K562 (cell line): ENCODE results near the gene ILF2. TPM values are rescaled to one million over a fixed set of nuclear protein-coding genes. Genes with fewer than 3 reads are reported as not detected.

Experiments
- ATAC-seq: fragments of 200-7000 bp; cut with Tn5 transposase; 3 replicates; pipeline ENCODE4 v1.9.1; 2020; ENCODE audit warnings: moderate library complexity
- BruUV-seq: library from RNA; stranded (reverse); fragments of 400-500 nt; replicated peaks from 2 replicates; lab custom pipeline; 2021; lab: Mats Ljungman, UMichigan
- CTCF ChIA-PET: fragments of 300-600 bp; formaldehyde crosslinking; extraction: SDS; loops from one replicate; lab custom pipeline; 2021; ENCODE audit warnings: low intra/inter-chr PET ratio; lab: Yijun Ruan, JAX
- POLR2A ChIA-PET: fragments of 300-600, 350-650 bp; sonication (Branson Sonifier 250); formaldehyde crosslinking; extraction: SDS; loops from one replicate; lab custom pipeline; 2021; ENCODE audit warnings: antibody characterized with exemption, inconsistent platforms; lab: Yijun Ruan, JAX
- DNase-seq, 4 experiments: peaks; one replicate each; pipeline versions ENCODE4 v3.0.0 to v3.0.0-alpha.2; 2011 to 2018; ENCODE audit warnings: low spot score in 3 of 4, mixed read lengths in 3 of 4; ENCODE audit errors: extremely low read depth in 1 of 4
- FAIRE-seq: peaks from 2 replicates; lab custom pipeline; 2011; peaks lifted over from hg19 to GRCh38; lab: Jason Lieb, UNC
- H2AFZ ChIP-seq: 2 replicates; pipeline ENCODE4 v1.6.0; 2011; ENCODE audit warnings: low read depth, low read length, control low read depth, inconsistent platforms
- H3K27ac ChIP-seq: fragments of 200-600 bp; 3 replicates; pipeline ENCODE4 v1.8.0; 2011; ENCODE audit warnings: low read depth, mild to moderate bottlenecking, control low read depth, inconsistent platforms, low read length, moderate library complexity, mixed read lengths; ENCODE audit errors: extremely low read depth
- H3K27me3 ChIP-seq, 2 experiments: fragments of 300-600 bp in 1 of 2; 2 replicates in 1 of 2; 3 replicates in 1 of 2; pipeline versions ENCODE4 v1.6.0 to v1.8.0; 2011; ENCODE audit warnings: inconsistent platforms in 2 of 2, low read length in 2 of 2, mild to moderate bottlenecking in 1 of 2, mixed read lengths in 1 of 2, moderate library complexity in 1 of 2; ENCODE audit not compliant: control insufficient read depth in 2 of 2, insufficient read depth in 2 of 2
- H3K36me3 ChIP-seq: fragments of 300-600 bp; 3 replicates; pipeline ENCODE4 v1.8.0; 2011; ENCODE audit warnings: mild to moderate bottlenecking, low read length, inconsistent platforms; ENCODE audit not compliant: control insufficient read depth, insufficient read depth
- H3K4me1 ChIP-seq, 2 experiments: fragments of 200-600 bp in 1 of 2; replicated peaks in 1 of 2; 2 replicates in 1 of 2; 3 replicates in 1 of 2; pipeline versions ENCODE4 v1.5.1 to v1.8.0; 2011; ENCODE audit warnings: inconsistent platforms in 2 of 2, low read length in 2 of 2, mild to moderate bottlenecking in 1 of 2, mixed read lengths in 1 of 2, moderate library complexity in 1 of 2; ENCODE audit not compliant: control insufficient read depth in 2 of 2, insufficient read depth in 2 of 2
- H3K4me2 ChIP-seq: 2 replicates; pipeline ENCODE4 v1.6.1; 2011; ENCODE audit warnings: low read length, control low read depth, inconsistent platforms, mixed read lengths; ENCODE audit not compliant: insufficient read depth
- H3K4me3 ChIP-seq: fragments of 200-600 bp; sonication (generic), shearing (Covaris generic); 2 replicates; pipeline ENCODE4 v1.5.1; 2016; ENCODE audit warnings: control low read depth, inconsistent platforms
- H3K79me2 ChIP-seq: fragments of 200-600 bp; 3 replicates; pipeline ENCODE4 v1.8.0; 2011; ENCODE audit warnings: low read length, inconsistent platforms; ENCODE audit not compliant: control insufficient read depth, insufficient read depth
- H3K9ac ChIP-seq, 2 experiments: 2 replicates each; pipeline versions ENCODE4 v1.6.0 to v1.6.1; 2011; ENCODE audit warnings: low read depth in 2 of 2, low read length in 2 of 2, control low read depth in 1 of 2, inconsistent platforms in 1 of 2, mild to moderate bottlenecking in 1 of 2, mixed read lengths in 1 of 2; ENCODE audit not compliant: insufficient read depth in 1 of 2
- H3K9me1 ChIP-seq: one replicate; pipeline ENCODE4 v1.6.0; 2011; ENCODE audit warnings: inconsistent platforms, mild to moderate bottlenecking, low read length, moderate library complexity; ENCODE audit not compliant: control insufficient read depth, insufficient read depth
- H3K9me3 ChIP-seq: replicated peaks from 2 replicates; pipeline ENCODE4 v1.5.1; 2011; ENCODE audit warnings: low read depth, low read length, inconsistent platforms; ENCODE audit not compliant: control insufficient read depth, insufficient read depth
- H4K20me1 ChIP-seq: replicated peaks from 2 replicates; pipeline ENCODE4 v1.6.1; 2011; ENCODE audit warnings: low read length, inconsistent platforms, mixed read lengths; ENCODE audit not compliant: control insufficient read depth, insufficient read depth
- CEBPG ChIP-seq, 3 experiments: fragments of 200-800 bp in 1 of 3; sonication (Bioruptor generic) in 1 of 3; sonication (generic) in 1 of 3; formaldehyde crosslinking in 1 of 3; IDR thresholded peaks in 2 of 3; conservative IDR thresholded peaks in 1 of 3; 2 replicates each; pipeline versions ENCODE4 v1.6.1 to v1.8.0; 2016 to 2022; ENCODE audit warnings: missing compliant biosample characterization in 2 of 3, missing genetic modification characterization in 2 of 3, mild to moderate bottlenecking in 1 of 3, missing genetic modification reagents in 1 of 3
- CSDE1 ChIP-seq, 2 experiments: fragments of 450-650 bp; IDR thresholded peaks; 2 replicates each; pipeline ENCODE4 v1.6.1; 2016; ENCODE audit warnings: mild to moderate bottlenecking in 1 of 2
- E4F1 ChIP-seq: fragments of 250-450 bp; sonication (Bioruptor Pico); IDR thresholded peaks from 2 replicates; pipeline ENCODE4 v1.5.0; 2021; ENCODE audit warnings: mild to moderate bottlenecking, borderline replicate concordance
- ELK3 ChIP-seq: fragments of 450-650 bp; formaldehyde crosslinking; IDR thresholded peaks from 2 replicates; pipeline ENCODE4 v1.4.0; 2020; ENCODE audit warnings: mild to moderate bottlenecking
- FOXJ3 ChIP-seq: sonication (generic); formaldehyde crosslinking; IDR thresholded peaks from 2 replicates; pipeline ENCODE4 v1.4.0; 2020; ENCODE audit warnings: mild to moderate bottlenecking, missing genetic modification reagents
- FOXK2 ChIP-seq, 2 experiments: fragments of 450-650 bp; IDR thresholded peaks in 1 of 2; conservative IDR thresholded peaks in 1 of 2; 2 replicates each; pipeline ENCODE4 v1.6.1; 2016; ENCODE audit warnings: low read depth in 2 of 2, mild to moderate bottlenecking in 1 of 2
- MXI1 ChIP-seq: IDR thresholded peaks from 2 replicates; pipeline ENCODE4 v1.6.1; 2011; ENCODE audit warnings: low read depth, mild to moderate bottlenecking, improper control_type of control experiment, low read length
- USF1 ChIP-seq: sonication (generic); formaldehyde crosslinking; IDR thresholded peaks from 2 replicates; pipeline ENCODE4 v1.9.0; 2022; ENCODE audit warnings: mild to moderate bottlenecking, missing genetic modification reagents
- ZNF445 ChIP-seq: fragments of 250-450 bp; sonication (Bioruptor Pico); IDR thresholded peaks from 2 replicates; pipeline ENCODE4 v1.4.0; 2020; ENCODE audit warnings: low read depth, mild to moderate bottlenecking, moderate library complexity
- WGBS: fragments of 100-300 bp; shearing (Covaris generic); methylation state at CpG from one replicate; pipeline ENCODE4 v1.1.6; 2016; ENCODE audit warnings: low coverage, mixed read lengths; ENCODE audit not compliant: insufficient coverage; ENCODE audit errors: missing lambda C conversion rate; 5-methylcytosine and 5-hydroxymethylcytosine counted together
- in situ Hi-C: fragments of 300-500 bp; cut with MboI; formaldehyde crosslinking; loops from 4 replicates; pipeline ENCODE4 v1.15.0; 2018; ENCODE audit warnings: inconsistent platforms, mixed read lengths
- intact Hi-C: fragments of 100-400 bp; cut with micrococcal nuclease; formaldehyde crosslinking; loops from 2 replicates; pipeline ENCODE4 v1.14.2; 2022
- polyA plus RNA-seq, 8 experiments: library from polyadenylated mRNA; depleted of rRNA in 4 of 8; stranded (reverse) in 5 of 8; unstranded in 3 of 8; fragments of >200 nt; fragmentation: Nextera tagmentation in 2 of 8; fragmentation: Illumina TruSeq in 1 of 8; extraction: Ambion mirVana in 2 of 8; extraction: Trizol in 1 of 8; gene quantifications; 2 replicates each; pipeline versions ENCODE4 v1.2.1 to v1.2.3, GENCODE V29; 2011 to 2014; ENCODE audit warnings: inconsistent platforms in 1 of 8, missing spikeins in 1 of 8
- total RNA-seq, 7 experiments: library from RNA; depleted of rRNA in 6 of 7; stranded (reverse); fragments of >200 nt in 6 of 7; fragmentation: Illumina TruSeq in 2 of 7; extraction: Trizol in 2 of 7; gene quantifications; 2 replicates each; pipeline versions ENCODE4 v1.2.1 to v1.2.3, GENCODE V29; 2011 to 2021; ENCODE audit warnings: low replicate concordance in 1 of 7

Gene ILF2
- total and polyA plus RNA-seq, 9 of the 15 experiments (the other 6 are each of a cell fraction or from before 2014, with no cell fraction given), result 282 to 726 (median 474) TPM

- POLR2A ChIA-PET, result interaction anchor here (0.6 kb wide), 1 partner anchor 305 kb away, joined by 4 read pairs; no protein-coding TSS in a partner anchor
- Histone ChIP-seq H3K79me2 (no peaks in the 10 kb centered on the region), H3K9me1 (peaks cover 3% of the 10 kb centered on the region), H3K27me3 (peaks cover 16 to 38% of the 10 kb centered on the region in 2 experiments; a peak in 4 of 5 replicates), H3K4me1 (peaks cover 3 to 23% of the 10 kb centered on the region in 2 experiments; a peak in 4 of 5 replicates), H3K4me3 (no peak overlapping the region), H3K4me2 (no peak overlapping the region), H3K27ac (no peak overlapping the region), H4K20me1 (no peaks in the 10 kb centered on the region), H3K36me3 (no peaks in the 10 kb centered on the region), H3K9me3 (no peaks in the 10 kb centered on the region), H2AFZ (no peak overlapping the region), H3K9ac (no peak overlapping the region)
- 26% methylated on average over 10 of the region's 12 CpGs for WGBS
- FAIRE-seq (no peak), DNase-seq (no peak), ATAC-seq (no peak)
- in situ Hi-C loops, result no loop called here
- no TSS peak for BruUV-seq
- TF ChIP-seq CSDE1 (IDR thresholded peaks at IDR 0.05), result no peak
- TF ChIP-seq MXI1, result no peak
- TF ChIP-seq FOXJ3 (CRISPR knock-in tag), result no peak
- no peak for TF ChIP-seq USF1 (CRISPR knock-in tag)
- TF ChIP-seq FOXK2 (conservative IDR thresholded peaks at IDR 0.05 in 1 of 2, IDR thresholded peaks at IDR 0.05 in 1 of 2; ENCODE audit: low read depth in 2 of 2), result no peak
- no peak for TF ChIP-seq ZNF445
- TF ChIP-seq CEBPG (CRISPR knock-in tag; IDR thresholded peaks at IDR 0.05), result no peak
- TF ChIP-seq CEBPG (tag; conservative IDR thresholded peaks at IDR 0.05 in 1 of 2, IDR thresholded peaks at IDR 0.05 in 1 of 2), result no peak
- TF ChIP-seq ELK3 (CRISPR knock-in tag), result no peak
- TF ChIP-seq E4F1, result no peak
- intact Hi-C loops, result no loop called here
- CTCF ChIA-PET, result interaction anchor here (0.7 kb wide), 1 partner anchor 65 kb away, joined by 3 read pairs; no protein-coding TSS in a partner anchor
Observed at GRCh38 chr1:153684892-153685291, 14.1 kb upstream of the ILF2 start.
